ENCODE data around the gene PDE7B.

Gene PDE7B

DNA sequence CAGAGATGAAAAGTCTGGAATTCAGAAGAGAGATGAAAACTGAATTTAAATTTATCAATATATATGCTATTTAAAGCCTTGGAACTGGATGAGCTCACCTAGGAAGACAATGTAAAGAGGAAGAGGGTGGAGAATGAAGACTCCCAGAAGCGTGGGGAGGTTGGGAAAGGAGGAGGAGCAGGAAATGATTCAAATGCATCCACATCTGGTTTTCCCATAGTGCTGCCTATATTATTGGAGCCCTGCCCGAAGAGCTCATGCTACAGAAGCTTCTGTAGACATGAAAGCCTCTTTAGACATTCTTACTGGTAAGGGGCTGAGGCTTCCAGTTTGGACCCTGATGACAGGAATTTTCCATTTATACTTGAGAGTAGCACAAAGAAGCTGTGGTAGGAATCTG is 19.2 kb downstream of the PDE7B start:
- TF ChIP-seq, protein P1, sequence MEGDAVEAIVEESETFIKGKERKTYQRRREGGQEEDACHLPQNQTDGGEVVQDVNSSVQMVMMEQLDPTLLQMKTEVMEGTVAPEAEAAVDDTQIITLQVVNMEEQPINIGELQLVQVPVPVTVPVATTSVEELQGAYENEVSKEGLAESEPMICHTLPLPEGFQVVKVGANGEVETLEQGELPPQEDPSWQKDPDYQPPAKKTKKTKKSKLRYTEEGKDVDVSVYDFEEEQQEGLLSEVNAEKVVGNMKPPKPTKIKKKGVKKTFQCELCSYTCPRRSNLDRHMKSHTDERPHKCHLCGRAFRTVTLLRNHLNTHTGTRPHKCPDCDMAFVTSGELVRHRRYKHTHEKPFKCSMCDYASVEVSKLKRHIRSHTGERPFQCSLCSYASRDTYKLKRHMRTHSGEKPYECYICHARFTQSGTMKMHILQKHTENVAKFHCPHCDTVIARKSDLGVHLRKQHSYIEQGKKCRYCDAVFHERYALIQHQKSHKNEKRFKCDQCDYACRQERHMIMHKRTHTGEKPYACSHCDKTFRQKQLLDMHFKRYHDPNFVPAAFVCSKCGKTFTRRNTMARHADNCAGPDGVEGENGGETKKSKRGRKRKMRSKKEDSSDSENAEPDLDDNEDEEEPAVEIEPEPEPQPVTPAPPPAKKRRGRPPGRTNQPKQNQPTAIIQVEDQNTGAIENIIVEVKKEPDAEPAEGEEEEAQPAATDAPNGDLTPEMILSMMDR (IDR thresholded peaks at IDR 0.05): no peak
- H3K4me3 ChIP-seq: no peak overlapping the region
- H3K27ac ChIP-seq: no peak overlapping the region
- DNase-seq (ENCODE audit: low spot score): no peak

GRCh38 chr6:135871296-135871695 is 19.8 kb downstream of the PDE7B start:
- no peak overlapping the region for H3K4me3 ChIP-seq
- no peak for DNase-seq (ENCODE audit: low spot score)
- no peak overlapping the region for H3K27ac ChIP-seq
- TF ChIP-seq, protein P1 (IDR thresholded peaks at IDR 0.05): no peak

DNA sequence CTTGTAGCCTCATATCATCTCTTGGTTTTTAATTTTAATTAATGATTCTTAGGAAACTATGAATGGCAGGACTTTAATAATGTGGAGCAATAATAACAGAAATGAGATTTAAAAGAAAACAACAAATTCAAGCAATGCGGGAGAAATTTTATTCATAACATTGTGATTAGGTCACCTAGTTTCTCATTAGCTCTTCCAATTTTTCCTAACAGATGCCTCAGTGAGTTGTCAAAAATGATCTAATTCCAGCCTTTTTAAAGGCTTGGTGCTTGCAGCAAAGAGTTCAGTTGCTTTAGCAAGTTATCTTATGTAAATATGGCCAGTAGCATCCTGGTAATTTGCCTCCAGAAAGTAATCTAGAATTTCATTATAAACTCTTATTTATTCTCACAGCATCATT is 20.4 kb downstream of the PDE7B start:
- no peak for DNase-seq (ENCODE audit: low spot score)
- TF ChIP-seq, protein P1 (IDR thresholded peaks at IDR 0.05): no peak
- Histone ChIP-seq H3K27ac (no peak overlapping the region), H3K4me3 (no peak overlapping the region)

- no peak for DNase-seq (ENCODE audit: low spot score)
- TF ChIP-seq, protein P1 (IDR thresholded peaks at IDR 0.05): no peak
- no peak overlapping the region for H3K27ac ChIP-seq
- no peak overlapping the region for H3K4me3 ChIP-seq
These were observed 23.9 kb downstream of the PDE7B start for GRCh38 chr6:135875446-135875845.

- DNase-seq (ENCODE audit: low spot score): no peak
- H3K4me3 ChIP-seq: no peak overlapping the region
- TF ChIP-seq, protein P1 (IDR thresholded peaks at IDR 0.05): no peak
These were observed 24.6 kb downstream of the PDE7B start for GRCh38 chr6:135876058-135876457.

DNA sequence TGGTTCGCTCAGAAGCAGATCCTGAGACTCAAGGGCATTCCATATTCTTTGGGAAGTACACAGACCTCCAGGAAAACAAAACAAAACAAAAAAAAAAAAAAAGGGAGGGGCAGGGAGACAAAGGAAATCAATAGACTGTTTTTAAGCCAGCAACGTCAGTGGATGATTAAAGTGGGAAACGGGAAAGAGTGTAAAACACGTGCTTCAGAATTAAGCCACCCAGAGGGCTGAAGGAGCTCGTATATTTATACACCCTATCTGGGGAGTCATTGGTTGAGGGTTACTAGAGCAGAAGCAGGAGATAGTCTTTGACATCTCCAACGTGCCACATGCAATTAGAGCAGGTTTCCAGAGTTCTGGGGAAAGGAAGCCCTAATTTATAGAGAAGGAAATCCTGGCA is 26.2 kb downstream of the PDE7B start:
- Histone ChIP-seq H3K4me3 (no peak overlapping the region), H3K27ac (no peak overlapping the region)
- no peak for DNase-seq (ENCODE audit: low spot score)
- TF ChIP-seq, protein P1 (IDR thresholded peaks at IDR 0.05): no peak

More at GRCh38 chr6:135876058-135876457, 24.6 kb downstream of the PDE7B start:
- H3K27ac ChIP-seq: no peak overlapping the region

- H3K4me3 ChIP-seq: peak overlapping the region; percentile 49
- DNase-seq (ENCODE audit: low spot score): no peak
- TF ChIP-seq, protein P1 (IDR thresholded peaks at IDR 0.05): no peak
- H3K27ac ChIP-seq: peak overlapping the region in 1 of 2 donors; percentile 30
These were observed 28.8 kb downstream of the PDE7B start for GRCh38 chr6:135880066-135880972.
